Mammary epithelial cell (primary cell): Measurements from ENCODE around the gene UBR4.

Experiments used
- EZH2 ChIP-seq: IDR thresholded peaks from 2 replicates; pipeline ENCODE4 v1.6.1; 2012; ENCODE audit warnings: low read length, inconsistent platforms, borderline replicate concordance
- TF ChIP-seq, protein P1 (sequence below), 2 donors: IDR thresholded peaks in 1 of 2; conservative IDR thresholded peaks in 1 of 2; 2 replicates each; pipeline ENCODE4 v1.5.1; 2011 to 2012; ENCODE audit warnings: inconsistent platforms in 2 of 2, low read length in 2 of 2, mild to moderate bottlenecking in 2 of 2, control low read depth in 1 of 2, low read depth in 1 of 2; ENCODE audit not compliant: insufficient read depth in 1 of 2; ENCODE audit errors: extremely low read depth in 1 of 2

- TF ChIP-seq, protein P1, sequence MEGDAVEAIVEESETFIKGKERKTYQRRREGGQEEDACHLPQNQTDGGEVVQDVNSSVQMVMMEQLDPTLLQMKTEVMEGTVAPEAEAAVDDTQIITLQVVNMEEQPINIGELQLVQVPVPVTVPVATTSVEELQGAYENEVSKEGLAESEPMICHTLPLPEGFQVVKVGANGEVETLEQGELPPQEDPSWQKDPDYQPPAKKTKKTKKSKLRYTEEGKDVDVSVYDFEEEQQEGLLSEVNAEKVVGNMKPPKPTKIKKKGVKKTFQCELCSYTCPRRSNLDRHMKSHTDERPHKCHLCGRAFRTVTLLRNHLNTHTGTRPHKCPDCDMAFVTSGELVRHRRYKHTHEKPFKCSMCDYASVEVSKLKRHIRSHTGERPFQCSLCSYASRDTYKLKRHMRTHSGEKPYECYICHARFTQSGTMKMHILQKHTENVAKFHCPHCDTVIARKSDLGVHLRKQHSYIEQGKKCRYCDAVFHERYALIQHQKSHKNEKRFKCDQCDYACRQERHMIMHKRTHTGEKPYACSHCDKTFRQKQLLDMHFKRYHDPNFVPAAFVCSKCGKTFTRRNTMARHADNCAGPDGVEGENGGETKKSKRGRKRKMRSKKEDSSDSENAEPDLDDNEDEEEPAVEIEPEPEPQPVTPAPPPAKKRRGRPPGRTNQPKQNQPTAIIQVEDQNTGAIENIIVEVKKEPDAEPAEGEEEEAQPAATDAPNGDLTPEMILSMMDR (conservative IDR thresholded peaks at IDR 0.05 in 1 of 2, IDR thresholded peaks at IDR 0.05 in 1 of 2; ENCODE audit: extremely low read depth in 1 of 2, insufficient read depth in 1 of 2, low read depth in 1 of 2, low read length in 2 of 2): no peak
- no peak for TF ChIP-seq EZH2
Measured at GRCh38 chr1:19213580-19213979, 3.5 kb upstream of the UBR4 start.
